SK-N-SH (cell line): ENCODE measurements around the gene MMD. TPM values are rescaled to one million over a fixed set of nuclear protein-coding genes. Genes with fewer than 3 reads are reported as not detected.

Source experiments
- CTCF ChIA-PET: fragments of 300-600, 350-600 bp; formaldehyde crosslinking; extraction: SDS; loops from one replicate; lab custom pipeline; 2021; lab: Yijun Ruan, JAX
- POLR2A ChIA-PET: fragments of 350-600 bp; sonication (Branson Sonifier 250); formaldehyde crosslinking; extraction: SDS; loops from one replicate; lab custom pipeline; 2020; ENCODE audit warnings: antibody characterized with exemption, inconsistent platforms; lab: Yijun Ruan, JAX
- DNase-seq: peaks from one replicate; pipeline ENCODE4 v3.0.0; 2012
- H2AFZ ChIP-seq: fragments of 200-600 bp; sonication (generic); 2 replicates; pipeline ENCODE4 v1.8.1; 2016; ENCODE audit warnings: antibody characterized with exemption, mild to moderate bottlenecking, low read depth
- H3F3A ChIP-seq: fragments of 200-600 bp; sonication (generic); replicated peaks from 2 replicates; pipeline ENCODE3; 2016; ENCODE audit warnings: antibody characterized with exemption, mild to moderate bottlenecking; ENCODE audit not compliant: insufficient read depth
- H3K27ac ChIP-seq, 2 experiments: fragments of 200-500 bp in 1 of 2; fragments of 200-600 bp in 1 of 2; sonication (Bioruptor generic) in 1 of 2; sonication (generic), shearing (Covaris generic) in 1 of 2; 2 replicates each; pipeline versions ENCODE4 v1.5.1 to v1.6.1; 2014 to 2016; ENCODE audit warnings: low read depth in 2 of 2, inconsistent platforms in 1 of 2, low read length in 1 of 2, mild to moderate bottlenecking in 1 of 2, mixed read lengths in 1 of 2
- H3K27me3 ChIP-seq: fragments of 200-600 bp; sonication (generic), shearing (Covaris generic); 2 replicates; pipeline ENCODE4 v1.6.1; 2016; ENCODE audit warnings: mixed run types; ENCODE audit not compliant: insufficient read depth
- H3K36me3 ChIP-seq, 2 experiments: fragments of 200-500 bp in 1 of 2; fragments of 200-600 bp in 1 of 2; sonication (Bioruptor generic) in 1 of 2; sonication (generic) in 1 of 2; replicated peaks in 1 of 2; 2 replicates each; pipeline versions ENCODE3 to v1.5.1; 2014 to 2016; ENCODE audit warnings: low read length in 1 of 2, mild to moderate bottlenecking in 1 of 2; ENCODE audit not compliant: insufficient read depth in 2 of 2, control insufficient read depth in 1 of 2
- H3K4me1 ChIP-seq, 2 experiments: fragments of 200-500 bp in 1 of 2; fragments of 200-600 bp in 1 of 2; sonication (Bioruptor generic) in 1 of 2; sonication (generic), shearing (Covaris generic) in 1 of 2; 2 replicates each; pipeline versions ENCODE4 v1.5.1 to v1.6.1; 2014 to 2016; ENCODE audit warnings: low read depth in 1 of 2, low read length in 1 of 2, mixed run types in 1 of 2; ENCODE audit not compliant: insufficient read depth in 2 of 2, control insufficient read depth in 1 of 2
- H3K4me2 ChIP-seq: fragments of 200-600 bp; sonication (generic), shearing (Covaris generic); 2 replicates; pipeline ENCODE4 v1.6.1; 2017; ENCODE audit warnings: mixed run types
- H3K4me3 ChIP-seq, 2 experiments: fragments of 200-500 bp in 1 of 2; fragments of 200-600 bp in 1 of 2; sonication (Bioruptor generic) in 1 of 2; sonication (generic), shearing (Covaris generic) in 1 of 2; 2 replicates each; pipeline versions ENCODE4 v1.5.1 to v1.8.1; 2014 to 2016; ENCODE audit warnings: low read depth in 2 of 2, inconsistent platforms in 1 of 2, low read length in 1 of 2, mild to moderate bottlenecking in 1 of 2, mixed read lengths in 1 of 2, moderate library complexity in 1 of 2
- H3K79me2 ChIP-seq: fragments of 200-600 bp; sonication (generic); 2 replicates; pipeline ENCODE4 v1.8.1; 2017; ENCODE audit warnings: mild to moderate bottlenecking; ENCODE audit not compliant: insufficient read depth
- H3K9ac ChIP-seq: fragments of 200-600 bp; sonication (generic); 2 replicates; pipeline ENCODE4 v1.6.1; 2017; ENCODE audit warnings: mixed run types
- H3K9me2 ChIP-seq: fragments of 200-600 bp; sonication (generic); 2 replicates; pipeline ENCODE4 v1.6.1; 2017; ENCODE audit warnings: mixed run types
- H3K9me3 ChIP-seq: fragments of 200-600 bp; sonication (generic); 2 replicates; pipeline ENCODE4 v1.6.1; 2017; ENCODE audit warnings: mixed run types, mild to moderate bottlenecking, moderate library complexity
- H4K20me1 ChIP-seq: fragments of 200-600 bp; sonication (generic); 2 replicates; pipeline ENCODE4 v1.6.1; 2017; ENCODE audit warnings: mild to moderate bottlenecking, mixed run types; ENCODE audit not compliant: insufficient read depth
- CHD2 ChIP-seq: fragments of 150-350 bp; IDR thresholded peaks from 2 replicates; pipeline ENCODE4 v1.6.1; 2018; ENCODE audit warnings: low read length; ENCODE audit not compliant: partially characterized antibody
- FOSL2 ChIP-seq: IDR thresholded peaks from 2 replicates; pipeline ENCODE4 v1.4.0; 2012; ENCODE audit warnings: low read depth, mild to moderate bottlenecking, moderate library complexity, borderline replicate concordance
- FOXJ3 ChIP-seq: sonication (generic); formaldehyde crosslinking; IDR thresholded peaks from 2 replicates; pipeline ENCODE4 v1.5.1; 2020; ENCODE audit warnings: mild to moderate bottlenecking, missing genetic modification reagents
- FOXM1 ChIP-seq: IDR thresholded peaks from 2 replicates; pipeline ENCODE4 v1.4.0; 2012; ENCODE audit warnings: low read depth, mild to moderate bottlenecking
- GABPA ChIP-seq: IDR thresholded peaks from 2 replicates; pipeline ENCODE4 v1.4.0; 2012; ENCODE audit warnings: low read depth, mild to moderate bottlenecking
- GATA2 ChIP-seq: sonication (generic); formaldehyde crosslinking; IDR thresholded peaks from 2 replicates; pipeline ENCODE4 v1.5.0; 2020; ENCODE audit warnings: mild to moderate bottlenecking, missing genetic modification reagents
- IRF3 ChIP-seq: fragments of 150-350 bp; IDR thresholded peaks from 2 replicates; pipeline ENCODE4 v1.6.1; 2016; ENCODE audit warnings: mild to moderate bottlenecking, low read depth, low read length
- NFIC ChIP-seq: IDR thresholded peaks from 2 replicates; pipeline ENCODE4 v1.4.0; 2012; ENCODE audit warnings: borderline replicate concordance
- NRF1 ChIP-seq: IDR thresholded peaks from 2 replicates; pipeline ENCODE4 v1.6.1; 2012; ENCODE audit warnings: low read depth, mild to moderate bottlenecking, low read length
- RCOR1 ChIP-seq: fragments of 150-350 bp; IDR thresholded peaks from 2 replicates; pipeline ENCODE4 v1.6.1; 2017; ENCODE audit warnings: antibody characterized with exemption, low read length
- REST ChIP-seq: IDR thresholded peaks from 2 replicates; pipeline ENCODE4 v1.6.1; 2012; ENCODE audit warnings: mild to moderate bottlenecking, low read depth, low read length, moderate library complexity
- RFX5 ChIP-seq: IDR thresholded peaks from 2 replicates; pipeline ENCODE4 v1.6.1; 2012; ENCODE audit warnings: mild to moderate bottlenecking, improper control_type of control experiment, low read length
- SIN3A ChIP-seq: IDR thresholded peaks from 2 replicates; pipeline ENCODE4 v1.6.1; 2012; ENCODE audit warnings: low read depth, mild to moderate bottlenecking, low read length, moderate library complexity, borderline replicate concordance
- SMC3 ChIP-seq: IDR thresholded peaks from 2 replicates; pipeline ENCODE4 v1.6.1; 2012; ENCODE audit warnings: low read depth, low read length, improper control_type of control experiment
- TAF1 ChIP-seq: IDR thresholded peaks from 2 replicates; pipeline ENCODE4 v1.6.1; 2012; ENCODE audit warnings: low read depth, mild to moderate bottlenecking, low read length, moderate library complexity, borderline replicate concordance
- TEAD4 ChIP-seq: IDR thresholded peaks from 2 replicates; pipeline ENCODE4 v1.4.0; 2012; ENCODE audit warnings: mild to moderate bottlenecking, borderline replicate concordance; ENCODE audit not compliant: insufficient read depth
- USF1 ChIP-seq: IDR thresholded peaks from 2 replicates; pipeline ENCODE4 v1.4.0; 2012; ENCODE audit warnings: low read depth, borderline replicate concordance
- WGBS: methylation state at CpG from one replicate; pipeline ENCODE4 v1.1.6; 2017; ENCODE audit warnings: low lambda C conversion rate; 5-methylcytosine and 5-hydroxymethylcytosine counted together
- polyA plus RNA-seq, 3 experiments: library from polyadenylated mRNA; depleted of rRNA; stranded (reverse); fragments of >200 nt; gene quantifications; 2 replicates each; pipeline ENCODE4 v1.2.3, GENCODE V29; 2012
- TF ChIP-seq, protein P1 (sequence below): IDR thresholded peaks from 2 replicates; pipeline ENCODE4 v1.4.0; 2012; ENCODE audit warnings: low read depth

The MMD gene
- polyA plus RNA-seq, 1 of the 3 experiments (the other 2 are of a cell fraction): 10.9 TPM

GRCh38 chr17:55407641-55408566, 13.7 kb downstream of the MMD start:
- POLR2A ChIA-PET: no interaction called here
- H4K20me1 ChIP-seq: no peaks in the 10 kb centered on the region
- 82% methylated on average over 5 of the region's 5 CpGs for WGBS
- H3K4me3 ChIP-seq: no peak overlapping the region
- no peak for DNase-seq
- H3F3A ChIP-seq: no peaks in the 10 kb centered on the region
- H3K9me2 ChIP-seq: no peaks in the 10 kb centered on the region
- peaks cover 0 to 15% of the 10 kb centered on the region in 2 experiments; a peak in 2 of 4 replicates for H3K4me1 ChIP-seq
- TF ChIP-seq NRF1: no peak
- no peak for TF ChIP-seq SMC3
- TF ChIP-seq IRF3: no peak
- TF ChIP-seq CHD2: no peak
- no peak for TF ChIP-seq GABPA
- TF ChIP-seq TEAD4: no peak
- no peak for TF ChIP-seq GATA2
- no peak for TF ChIP-seq SIN3A
- TF ChIP-seq NFIC: no peak
- TF ChIP-seq USF1: no peak
- TF ChIP-seq FOXJ3 (CRISPR knock-in tag): no peak
- no peak for TF ChIP-seq RFX5
- TF ChIP-seq RCOR1: no peak
- H2AFZ ChIP-seq: no peak overlapping the region
- no peak overlapping the region for H3K4me2 ChIP-seq
- no peak overlapping the region for H3K9ac ChIP-seq
- no peaks in the 10 kb centered on the region for H3K27me3 ChIP-seq
- H3K36me3 ChIP-seq: peaks cover 14 to 60% of the 10 kb centered on the region in 2 experiments
- no peaks in the 10 kb centered on the region for H3K79me2 ChIP-seq
- CTCF ChIA-PET: interaction anchor here (1.1 to 1.3 kb wide), 4 partner anchors 9 to 106 kb away, joined by 3 to 5 read pairs (median 3); no protein-coding TSS in a partner anchor
- no peak overlapping the region for H3K27ac ChIP-seq
- H3K9me3 ChIP-seq: no peaks in the 10 kb centered on the region

DNA sequence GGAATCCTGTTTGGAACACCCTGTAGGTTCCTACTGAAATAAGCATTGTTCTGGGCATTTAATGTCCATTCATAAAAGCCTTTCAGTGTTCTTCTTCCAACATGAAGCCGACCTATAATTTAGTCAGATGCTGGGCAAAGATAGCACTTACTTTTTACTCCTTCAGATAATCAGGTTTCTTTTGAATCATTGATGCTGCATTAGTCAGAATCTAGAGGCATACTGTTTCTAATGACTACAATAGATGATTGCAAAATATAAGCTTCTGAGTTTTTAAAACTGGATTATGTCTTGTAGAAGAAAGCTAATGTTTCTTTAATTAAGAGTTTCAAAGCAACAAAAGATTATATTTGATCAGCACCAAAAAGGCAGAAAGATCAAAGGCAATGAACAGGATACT, 16.0 kb downstream of the MMD start:
- Histone ChIP-seq H4K20me1 (no peaks in the 10 kb centered on the region), H3K9me2 (no peaks in the 10 kb centered on the region), H3K79me2 (no peaks in the 10 kb centered on the region), H2AFZ (no peak overlapping the region), H3K27ac (no peak overlapping the region), H3K27me3 (no peaks in the 10 kb centered on the region), H3K9ac (no peak overlapping the region), H3F3A (peaks cover 5% of the 10 kb centered on the region), H3K9me3 (no peaks in the 10 kb centered on the region), H3K36me3 (peaks cover 19 to 63% of the 10 kb centered on the region in 2 experiments), H3K4me3 (no peak overlapping the region), H3K4me1 (peaks cover 0 to 4% of the 10 kb centered on the region in 2 experiments; a peak in 2 of 4 replicates), H3K4me2 (no peak overlapping the region)
- ChIA-PET CTCF (interaction anchor here (0.7 to 1.3 kb wide), 6 partner anchors 9 to 330 kb away, joined by 3 to 6 read pairs (median 3); no protein-coding TSS in a partner anchor), POLR2A (no interaction called here)
- 87% methylated on average over 1 of the region's 1 CpG for WGBS
- no peak for DNase-seq
- TF ChIP-seq IRF3 (no peak), TAF1 (no peak), REST (no peak), FOXM1 (no peak), TEAD4 (no peak), NRF1 (no peak), FOSL2 (no peak), FOXJ3 (CRISPR knock-in tag) (no peak), GABPA (no peak)
- TF ChIP-seq, protein P1, sequence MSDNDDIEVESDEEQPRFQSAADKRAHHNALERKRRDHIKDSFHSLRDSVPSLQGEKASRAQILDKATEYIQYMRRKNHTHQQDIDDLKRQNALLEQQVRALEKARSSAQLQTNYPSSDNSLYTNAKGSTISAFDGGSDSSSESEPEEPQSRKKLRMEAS: no peak
